Measurements from ENCODE around the gene SLC2A11.

DNA sequence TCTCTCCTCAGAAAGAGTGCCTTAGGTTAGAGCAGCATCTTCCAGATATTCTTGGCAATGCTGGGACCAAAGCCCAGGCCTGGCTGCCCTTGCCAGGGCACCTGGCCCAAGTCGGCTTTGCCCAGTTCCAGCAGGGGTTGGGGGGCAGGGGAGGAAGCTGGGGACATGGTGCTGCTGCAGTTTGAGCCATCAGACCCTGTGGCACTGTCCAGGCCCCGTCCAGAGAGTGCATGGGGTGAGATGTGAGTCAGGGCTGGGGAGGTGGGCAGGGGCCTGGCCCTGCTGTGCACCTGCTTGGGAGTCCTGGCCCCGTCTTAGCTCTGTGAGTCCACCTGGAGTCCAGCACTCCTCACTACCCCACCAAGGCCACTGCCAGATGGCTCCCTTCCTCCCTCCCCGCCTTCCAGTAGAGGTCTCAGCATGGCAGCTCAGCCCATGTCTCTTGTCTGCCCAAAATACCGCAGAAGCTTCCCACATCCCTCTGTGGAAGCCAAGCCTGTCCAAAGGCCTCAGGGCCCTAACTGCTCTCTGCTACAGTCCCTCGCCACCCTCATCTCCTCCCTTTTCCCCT is 35.5 kb upstream of the SLC2A11 start:
- TF ChIP-seq, protein P1, sequence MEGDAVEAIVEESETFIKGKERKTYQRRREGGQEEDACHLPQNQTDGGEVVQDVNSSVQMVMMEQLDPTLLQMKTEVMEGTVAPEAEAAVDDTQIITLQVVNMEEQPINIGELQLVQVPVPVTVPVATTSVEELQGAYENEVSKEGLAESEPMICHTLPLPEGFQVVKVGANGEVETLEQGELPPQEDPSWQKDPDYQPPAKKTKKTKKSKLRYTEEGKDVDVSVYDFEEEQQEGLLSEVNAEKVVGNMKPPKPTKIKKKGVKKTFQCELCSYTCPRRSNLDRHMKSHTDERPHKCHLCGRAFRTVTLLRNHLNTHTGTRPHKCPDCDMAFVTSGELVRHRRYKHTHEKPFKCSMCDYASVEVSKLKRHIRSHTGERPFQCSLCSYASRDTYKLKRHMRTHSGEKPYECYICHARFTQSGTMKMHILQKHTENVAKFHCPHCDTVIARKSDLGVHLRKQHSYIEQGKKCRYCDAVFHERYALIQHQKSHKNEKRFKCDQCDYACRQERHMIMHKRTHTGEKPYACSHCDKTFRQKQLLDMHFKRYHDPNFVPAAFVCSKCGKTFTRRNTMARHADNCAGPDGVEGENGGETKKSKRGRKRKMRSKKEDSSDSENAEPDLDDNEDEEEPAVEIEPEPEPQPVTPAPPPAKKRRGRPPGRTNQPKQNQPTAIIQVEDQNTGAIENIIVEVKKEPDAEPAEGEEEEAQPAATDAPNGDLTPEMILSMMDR (IDR thresholded peaks at IDR 0.05) = no peak
- TF ChIP-seq POLR2A (IDR thresholded peaks at IDR 0.05) = no peak
